ENCODE data around the gene AUTS2.

DNA sequence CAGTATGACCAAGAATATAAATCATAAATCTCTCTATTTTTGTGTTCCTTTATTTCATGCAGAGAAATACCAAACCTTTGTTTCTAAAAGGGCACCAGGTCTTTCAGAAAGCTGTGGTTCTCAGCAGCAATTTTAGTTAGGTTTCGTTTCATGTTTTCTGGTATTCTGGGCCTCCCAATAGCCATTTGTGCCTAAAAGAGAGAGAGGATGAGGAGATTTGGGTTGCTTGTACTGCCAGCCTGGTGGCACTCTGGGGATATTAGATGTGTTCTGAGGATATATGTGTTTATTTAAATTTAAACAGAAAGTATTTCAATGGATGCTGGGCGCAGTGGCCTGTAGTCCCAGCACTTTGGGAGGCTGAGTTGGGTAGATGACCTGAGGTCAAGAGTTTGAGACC, 471.7 kb downstream of the AUTS2 start:
- TF ChIP-seq, protein P1, sequence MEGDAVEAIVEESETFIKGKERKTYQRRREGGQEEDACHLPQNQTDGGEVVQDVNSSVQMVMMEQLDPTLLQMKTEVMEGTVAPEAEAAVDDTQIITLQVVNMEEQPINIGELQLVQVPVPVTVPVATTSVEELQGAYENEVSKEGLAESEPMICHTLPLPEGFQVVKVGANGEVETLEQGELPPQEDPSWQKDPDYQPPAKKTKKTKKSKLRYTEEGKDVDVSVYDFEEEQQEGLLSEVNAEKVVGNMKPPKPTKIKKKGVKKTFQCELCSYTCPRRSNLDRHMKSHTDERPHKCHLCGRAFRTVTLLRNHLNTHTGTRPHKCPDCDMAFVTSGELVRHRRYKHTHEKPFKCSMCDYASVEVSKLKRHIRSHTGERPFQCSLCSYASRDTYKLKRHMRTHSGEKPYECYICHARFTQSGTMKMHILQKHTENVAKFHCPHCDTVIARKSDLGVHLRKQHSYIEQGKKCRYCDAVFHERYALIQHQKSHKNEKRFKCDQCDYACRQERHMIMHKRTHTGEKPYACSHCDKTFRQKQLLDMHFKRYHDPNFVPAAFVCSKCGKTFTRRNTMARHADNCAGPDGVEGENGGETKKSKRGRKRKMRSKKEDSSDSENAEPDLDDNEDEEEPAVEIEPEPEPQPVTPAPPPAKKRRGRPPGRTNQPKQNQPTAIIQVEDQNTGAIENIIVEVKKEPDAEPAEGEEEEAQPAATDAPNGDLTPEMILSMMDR (IDR thresholded peaks at IDR 0.05) = no peak
- no peak for TF ChIP-seq SIN3A (IDR thresholded peaks at IDR 0.05; ENCODE audit: borderline replicate concordance, insufficient read depth, low read depth, low read length)
- TF ChIP-seq TCF7L2 (IDR thresholded peaks at IDR 0.05; ENCODE audit: low read depth, low read length) = no peak
- TF ChIP-seq POLR2AphosphoS5 (IDR thresholded peaks at IDR 0.05; ENCODE audit: low read depth, low read length) = no peak

All from Panc1 (cell line).